ENCODE data around the gene CCDC126. TPM values are rescaled to one million over a fixed set of nuclear protein-coding genes. Genes with fewer than 3 reads are reported as not detected.

CCDC126 gene
- total and polyA plus RNA-seq, 2 of the 8 experiments (the other 6 are each of a cell fraction or from before 2014, with no cell fraction given) = 1.4 to 5.3 TPM

DNA sequence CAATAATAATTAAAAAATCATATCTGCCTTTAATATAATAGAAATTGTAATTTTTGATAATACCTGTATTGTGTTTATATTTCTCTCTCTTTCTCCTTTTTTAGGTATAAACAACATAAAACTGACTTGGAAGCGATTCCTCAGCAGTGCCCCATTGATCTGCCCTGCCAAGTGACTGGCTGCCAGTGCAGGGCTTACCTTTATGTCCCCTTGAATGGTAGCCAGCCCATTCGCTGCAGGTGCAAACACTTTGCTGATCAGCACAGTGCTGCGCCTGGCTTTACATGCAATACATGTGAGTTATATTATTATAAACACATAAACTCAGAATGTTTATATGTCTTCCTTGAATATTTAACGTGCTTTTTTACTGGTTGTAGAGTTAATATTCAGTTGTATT, 92.0 kb downstream of the CCDC126 start:
- H3K79me2 ChIP-seq (ENCODE audit: control insufficient read depth in 1 of 2, insufficient read depth in 2 of 2, low read length in 2 of 2) = peaks cover 0 to 33% of the 10 kb centered on the region in 2 experiments; a peak in 2 of 4 replicates
- H3K23ac ChIP-seq (ENCODE audit: insufficient read length) = no peak overlapping the region
- H2BK12ac ChIP-seq (ENCODE audit: low read depth, low read length) = no peak overlapping the region
- ChIA-PET POLR2A (ENCODE audit: partially characterized antibody) (interaction anchor here (0.7 kb wide), 1 partner anchor 31 kb away, joined by 3 read pairs; no protein-coding TSS in a partner anchor), CTCF (ENCODE audit: partially characterized antibody) (interaction anchor here (2.1 kb wide), 1 partner anchor 21 kb away, joined by 5 read pairs; the partner anchor contains the start of gene STK31)
- H2BK15ac ChIP-seq (ENCODE audit: low read length) = no peak overlapping the region
- H3K36me3 ChIP-seq (ENCODE audit: control insufficient read depth in 2 of 4, insufficient read depth in 4 of 4, low read length in 3 of 4) = peaks cover 3 to 44% (median 28%) of the 10 kb centered on the region in 4 experiments; a peak in 6 of 8 replicates
- no peak overlapping the region for H2BK120ac ChIP-seq (replicated peaks; ENCODE audit: low read depth, low read length)
- no peaks in the 10 kb centered on the region for H3K9me3 ChIP-seq (ENCODE audit: insufficient read depth in 2 of 2, low read depth in 1 of 2, low read length in 1 of 2)
- H2AK5ac ChIP-seq (ENCODE audit: low read depth, low read length) = no peak overlapping the region
- no peak overlapping the region for H3K56ac ChIP-seq (replicated peaks; ENCODE audit: insufficient read length, low read depth, low read length)
- H3K9ac ChIP-seq (replicated peaks in 1 of 4; ENCODE audit: extremely low read depth in 1 of 4, low read depth in 3 of 4, low read length in 3 of 4) = no peak overlapping the region
- no peak overlapping the region for H4K91ac ChIP-seq (replicated peaks; ENCODE audit: insufficient read length, low read length)
- H3K18ac ChIP-seq (ENCODE audit: extremely low read depth, low read length) = no peak overlapping the region
- H3K79me1 ChIP-seq (ENCODE audit: low read depth, low read length) = no peaks in the 10 kb centered on the region
- no peak overlapping the region for H3K14ac ChIP-seq (ENCODE audit: insufficient read length)
- no peak overlapping the region for H2BK5ac ChIP-seq (ENCODE audit: low read depth, low read length)
- H4K8ac ChIP-seq (ENCODE audit: extremely low read depth, insufficient read depth, low read length) = no peak overlapping the region
- no peak overlapping the region for H2BK20ac ChIP-seq (ENCODE audit: low read length)
- FAIRE-seq (no peak), DNase-seq (ENCODE audit: low read depth in 1 of 2, low spot score in 2 of 2) (no peak)
- no peaks in the 10 kb centered on the region for H3K27me3 ChIP-seq (replicated peaks in 1 of 4; ENCODE audit: control insufficient read depth in 3 of 4, extremely low read depth in 1 of 4, insufficient read depth in 3 of 4, low read length in 3 of 4)
- H3K4me1 ChIP-seq (replicated peaks in 1 of 4; ENCODE audit: control insufficient read depth in 3 of 4, insufficient read depth in 4 of 4, low read length in 3 of 4) = peaks cover 0 to 4% (median 0%) of the 10 kb centered on the region in 4 experiments; a peak in 1 of 7 replicates
- no peaks in the 10 kb centered on the region for H3K23me2 ChIP-seq (ENCODE audit: low read depth, low read length)
- no peak overlapping the region for H3K4me3 ChIP-seq (ENCODE audit: extremely low read depth in 1 of 4, insufficient read depth in 2 of 4, low read depth in 3 of 4, low read length in 4 of 4)
- WGBS, 2 experiments (ENCODE audit: extremely low coverage in 1 of 2, insufficient coverage in 1 of 2, insufficient read length in 1 of 2, insufficient replicate concordance in 2 of 2, low coverage in 1 of 2, low lambda C conversion rate in 2 of 2, missing lambda C conversion rate in 1 of 2) = 93% methylated on average over 4 of the region's 4 CpGs; no CpG with 5 or more reads in 1 of the 2 experiments
- H3K27ac ChIP-seq (ENCODE audit: low read depth, low read length) = no peak overlapping the region
- no peak overlapping the region for H4K5ac ChIP-seq (ENCODE audit: insufficient read length, low read depth, low read length)
- H2AFZ ChIP-seq (ENCODE audit: low read length) = no peak overlapping the region
- H4K20me1 ChIP-seq (replicated peaks in 1 of 2; ENCODE audit: control insufficient read depth in 1 of 2, insufficient read depth in 2 of 2, low read length in 2 of 2) = no peaks in the 10 kb centered on the region
- H3K4ac ChIP-seq (replicated peaks; ENCODE audit: insufficient read length, low read depth, low read length) = no peak overlapping the region
- H3K4me2 ChIP-seq (ENCODE audit: insufficient read depth in 1 of 2, low read depth in 2 of 2, low read length in 2 of 2) = no peak overlapping the region
- TF ChIP-seq BCL11A (IDR thresholded peaks at IDR 0.05; ENCODE audit: low read depth in 2 of 2, low read length in 2 of 2) (no peak), TAF1 (IDR thresholded peaks at IDR 0.05; ENCODE audit: low read depth, low read length) (no peak), JUN (IDR thresholded peaks at IDR 0.05; ENCODE audit: low read depth, low read length) (no peak)
